Heart left ventricle (tissue), 13 donors: ENCODE measurements around the gene NWD2.

Experiments used
- CTCF ChIP-seq, 12 donors: fragments of 200-600 bp; sonication (generic) in 4 of 12; IDR thresholded peaks; one replicate each; pipeline versions ENCODE4 v1.5.0 to v1.8.0; 2018 to 2022; ENCODE audit warnings: antibody characterized with exemption in 12 of 12, mild to moderate bottlenecking in 5 of 12
- POLR2A ChIP-seq, 2 donors: fragments of 450-650 bp; IDR thresholded peaks; one replicate each; pipeline ENCODE4 v1.6.1; 2017; ENCODE audit warnings: antibody characterized with exemption in 2 of 2, mild to moderate bottlenecking in 2 of 2, moderate library complexity in 2 of 2
- donor health status: ischemic (EF 13 %, LVEDD 7.1; RV severe dilation, severe dysfunction).
- donor health status: DM: no; HTN: yes; CAD: no.
- donor health status: DM: no; HTN: no; CAD: no.
- donor health status: ischemic (EF 25% LVEDD 6.9; RV normal size, moderate dysfunction).
- donor health status: ischemic (EF 25% LVEDD 5.7; RV mildly dilated, moderate dysfunction).
- donor health status: ischemic (EF 35%, LVEDD 5.7; RV mildly dilated, moderate dysfunction).
- donor health status: nonischemic (EF 11% LVEDD 7.7; RV severe dilation, severe dysfunction).
- donor health status: DM: yes; HTN: yes; CAD: no.
- donor health status: PGD.
- donor health status: ischemic (EF 29% LVEDD 5.4; RV normal size, mild dysfunction).
- donor health status: nonischemic (EF 23%, LVEDD 6.1; RV moderate dilation, normal function).

GRCh38 chr4:37232315-37232714, 12.2 kb upstream of the NWD2 start:
- TF ChIP-seq CTCF (IDR thresholded peaks at IDR 0.05) (no peak), POLR2A (IDR thresholded peaks at IDR 0.05) (no peak)
